Activated B cell treated with CpG ODN at 0.5 μM for 24 hours (primary cell): ENCODE measurements around the gene NF2. TPM values are rescaled to one million over a fixed set of nuclear protein-coding genes. Genes with fewer than 3 reads are reported as not detected.

ENCODE experiments used
- ATAC-seq: fragments of 200-7000 bp; cut with Tn5 transposase; one replicate; pipeline ENCODE4 v1.10.0; 2021; ENCODE audit warnings: low read depth, mild to moderate bottlenecking, moderate library complexity
- CTCF ChIA-PET: fragments of 350-600 bp; sonication (Branson Sonifier 250); formaldehyde crosslinking; loops from one replicate; lab custom pipeline; 2021; ENCODE audit warnings: antibody characterized with exemption; lab: Charles Lee
- POLR2A ChIA-PET: fragments of 350-600 bp; sonication (Branson Sonifier 250); formaldehyde crosslinking; loops from one replicate; lab custom pipeline; 2021; ENCODE audit warnings: antibody characterized with exemption; lab: Charles Lee
- DNase-seq: peaks from one replicate; pipeline ENCODE4 v3.0.0; 2022
- H3K27ac Mint-ChIP-seq: one replicate; pipeline ENCODE4 v1.8.0; 2020; ENCODE audit warnings: mixed read lengths
- H3K27me3 Mint-ChIP-seq: one replicate; pipeline ENCODE4 v1.8.0; 2021; ENCODE audit warnings: mixed read lengths
- H3K36me3 Mint-ChIP-seq: one replicate; pipeline ENCODE4 v1.8.0; 2021; ENCODE audit warnings: low read depth, mixed read lengths
- H3K4me1 Mint-ChIP-seq: one replicate; pipeline ENCODE4 v1.8.0; 2021; ENCODE audit warnings: mixed read lengths
- H3K4me3 Mint-ChIP-seq: one replicate; pipeline ENCODE4 v1.8.0; 2020; ENCODE audit warnings: mild to moderate bottlenecking, mixed read lengths
- H3K9me3 Mint-ChIP-seq: one replicate; pipeline ENCODE4 v1.8.0; 2020; ENCODE audit warnings: mixed read lengths
- intact Hi-C: fragments of 100-400 bp; cut with micrococcal nuclease; formaldehyde crosslinking; loops from one replicate; pipeline ENCODE4 v1.15.1; 2024
- total RNA-seq: library from RNA; stranded (reverse); gene quantifications from 2 replicates; pipeline ENCODE4 v1.2.3, GENCODE V29; 2022
- TF ChIP-seq, protein P1 (sequence below): fragments of 200-600 bp; IDR thresholded peaks from one replicate; pipeline ENCODE4 v1.8.0; 2022; ENCODE audit warnings: antibody characterized with exemption, mild to moderate bottlenecking

Gene NF2
- total RNA-seq, 1 donor from 2014 or later = 30.3 TPM

DNA sequence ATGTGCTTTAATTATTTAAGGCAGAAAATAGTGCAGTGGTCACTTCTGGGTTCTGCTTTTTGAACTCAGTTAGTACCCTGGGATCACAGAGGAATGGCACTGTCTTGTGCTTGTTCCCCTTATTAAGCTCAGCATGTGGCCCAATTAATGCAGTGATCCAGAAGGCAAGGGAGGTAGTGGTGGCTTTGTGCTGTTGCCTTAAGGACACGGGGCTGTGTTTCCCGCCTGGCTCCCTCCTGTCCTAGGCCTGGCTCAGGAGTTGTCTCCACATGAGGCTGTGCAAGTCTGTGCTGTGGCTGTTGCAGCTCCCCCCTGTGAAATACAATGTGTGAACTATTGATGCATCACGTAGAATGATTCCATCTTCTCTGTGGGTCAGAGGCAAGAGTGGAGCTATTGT is 67.2 kb downstream of the NF2 start:
- intact Hi-C loops = no loop called here
- Mint-ChIP-seq H3K4me1 (no peaks in the 10 kb centered on the region), H3K27me3 (no peaks in the 10 kb centered on the region), H3K9me3 (no peaks in the 10 kb centered on the region), H3K36me3 (peaks cover 80% of the 10 kb centered on the region), H3K4me3 (no peak overlapping the region), H3K27ac (no peak overlapping the region)
- TF ChIP-seq, protein P1, sequence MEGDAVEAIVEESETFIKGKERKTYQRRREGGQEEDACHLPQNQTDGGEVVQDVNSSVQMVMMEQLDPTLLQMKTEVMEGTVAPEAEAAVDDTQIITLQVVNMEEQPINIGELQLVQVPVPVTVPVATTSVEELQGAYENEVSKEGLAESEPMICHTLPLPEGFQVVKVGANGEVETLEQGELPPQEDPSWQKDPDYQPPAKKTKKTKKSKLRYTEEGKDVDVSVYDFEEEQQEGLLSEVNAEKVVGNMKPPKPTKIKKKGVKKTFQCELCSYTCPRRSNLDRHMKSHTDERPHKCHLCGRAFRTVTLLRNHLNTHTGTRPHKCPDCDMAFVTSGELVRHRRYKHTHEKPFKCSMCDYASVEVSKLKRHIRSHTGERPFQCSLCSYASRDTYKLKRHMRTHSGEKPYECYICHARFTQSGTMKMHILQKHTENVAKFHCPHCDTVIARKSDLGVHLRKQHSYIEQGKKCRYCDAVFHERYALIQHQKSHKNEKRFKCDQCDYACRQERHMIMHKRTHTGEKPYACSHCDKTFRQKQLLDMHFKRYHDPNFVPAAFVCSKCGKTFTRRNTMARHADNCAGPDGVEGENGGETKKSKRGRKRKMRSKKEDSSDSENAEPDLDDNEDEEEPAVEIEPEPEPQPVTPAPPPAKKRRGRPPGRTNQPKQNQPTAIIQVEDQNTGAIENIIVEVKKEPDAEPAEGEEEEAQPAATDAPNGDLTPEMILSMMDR = no peak
- no peak for DNase-seq
- POLR2A ChIA-PET = no interaction called here
- CTCF ChIA-PET = no interaction called here
- no peak for ATAC-seq

DNA sequence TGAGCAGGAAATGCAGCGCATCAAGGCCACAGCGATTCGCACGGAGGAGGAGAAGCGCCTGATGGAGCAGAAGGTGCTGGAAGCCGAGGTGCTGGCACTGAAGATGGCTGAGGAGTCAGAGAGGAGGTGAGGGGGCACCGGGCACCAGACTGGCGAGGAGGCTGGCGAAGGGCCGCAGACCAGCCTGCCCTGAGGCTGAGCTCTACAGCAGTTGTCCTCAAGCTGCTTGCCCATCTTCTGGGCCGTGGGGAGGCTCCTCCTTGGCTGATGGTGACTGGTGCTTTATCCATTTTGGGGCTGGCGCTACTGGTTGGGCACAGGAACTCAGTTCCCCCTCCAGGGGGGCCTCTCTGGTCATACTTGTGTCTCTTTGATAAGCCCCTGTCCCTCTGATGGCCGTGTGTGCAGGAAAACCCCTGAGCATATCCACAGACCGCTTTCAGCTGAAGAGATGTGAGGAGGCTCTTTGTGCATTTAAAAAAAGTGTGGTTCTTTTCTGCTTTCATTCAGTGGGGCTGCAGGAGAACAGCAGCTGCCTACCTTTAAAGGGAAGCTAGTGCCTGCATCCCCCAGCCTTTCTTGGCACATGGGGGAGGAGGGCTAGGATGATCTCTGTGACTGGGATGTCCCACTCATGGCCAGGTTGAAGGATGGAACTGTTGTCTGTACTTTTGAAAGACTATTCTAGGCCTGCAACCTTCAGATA is 70.1 kb downstream of the NF2 start:
- Mint-ChIP-seq H3K9me3 (no peaks in the 10 kb centered on the region), H3K4me1 (no peaks in the 10 kb centered on the region), H3K4me3 (no peak overlapping the region), H3K36me3 (peaks cover 90% of the 10 kb centered on the region), H3K27ac (no peak overlapping the region), H3K27me3 (no peaks in the 10 kb centered on the region)
- intact Hi-C loops = no loop called here
- TF ChIP-seq, protein P1 = no peak
- ChIA-PET CTCF (no interaction called here), POLR2A (no interaction called here)
- no peak for ATAC-seq
- no peak for DNase-seq

DNA sequence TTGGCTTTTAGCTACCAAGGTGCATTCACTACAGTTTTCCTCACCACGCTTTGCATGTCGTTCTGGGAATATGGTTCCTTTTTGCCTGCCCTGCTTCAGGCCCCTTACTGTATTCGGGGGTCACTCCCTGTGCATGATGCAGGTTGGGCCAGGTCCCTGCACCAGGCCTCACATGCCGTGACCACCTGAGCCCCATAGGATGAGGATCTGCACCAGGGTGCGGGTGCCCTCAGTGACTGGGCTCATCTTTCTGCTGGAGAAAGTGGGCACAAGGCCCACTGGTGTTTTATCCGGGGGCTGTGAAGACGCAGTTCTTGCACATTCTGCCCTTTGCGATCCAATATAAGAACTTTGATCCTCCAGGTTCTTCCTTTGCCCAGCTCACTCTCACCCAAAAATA is 70.7 kb downstream of the NF2 start:
- Mint-ChIP-seq H3K27me3 (no peaks in the 10 kb centered on the region), H3K27ac (no peak overlapping the region), H3K4me1 (no peaks in the 10 kb centered on the region), H3K36me3 (peaks cover 90% of the 10 kb centered on the region), H3K9me3 (no peaks in the 10 kb centered on the region), H3K4me3 (no peak overlapping the region)
- ChIA-PET CTCF (no interaction called here), POLR2A (no interaction called here)
- TF ChIP-seq, protein P1 = no peak
- no peak for DNase-seq
- intact Hi-C loops = no loop called here
- no peak for ATAC-seq

DNA sequence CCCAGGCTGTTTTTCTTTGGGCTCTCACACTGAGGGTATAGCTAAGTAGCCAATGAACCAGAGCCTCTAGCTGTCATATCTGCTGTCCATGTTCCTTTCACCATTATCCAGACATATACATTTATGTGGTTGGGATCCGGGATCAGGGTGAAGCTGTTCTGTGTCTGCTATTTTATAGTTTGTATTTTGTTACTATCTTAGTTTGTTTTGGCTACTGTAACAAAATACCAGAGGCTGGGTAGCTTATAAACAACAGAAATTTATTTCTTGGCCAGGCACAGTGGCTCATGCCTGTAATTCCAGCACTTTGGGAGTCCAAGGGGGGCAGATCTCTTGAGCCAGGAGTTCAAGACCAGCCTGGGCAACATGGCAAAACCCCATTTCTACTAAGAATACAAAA is 75.9 kb downstream of the NF2 start:
- no peak overlapping the region for H3K27ac Mint-ChIP-seq
- H3K9me3 Mint-ChIP-seq = no peaks in the 10 kb centered on the region
- H3K4me3 Mint-ChIP-seq = no peak overlapping the region
- TF ChIP-seq, protein P1 = no peak
- DNase-seq (no peak), ATAC-seq (no peak)
- POLR2A ChIA-PET = interaction anchor here (1.2 kb wide), 1 partner anchor 14 kb away, joined by 3 read pairs; no protein-coding TSS in a partner anchor
- H3K27me3 Mint-ChIP-seq = no peaks in the 10 kb centered on the region
- intact Hi-C loops = no loop called here
- CTCF ChIA-PET = no interaction called here
- peaks cover 96% of the 10 kb centered on the region for H3K36me3 Mint-ChIP-seq
- H3K4me1 Mint-ChIP-seq = no peaks in the 10 kb centered on the region

DNA sequence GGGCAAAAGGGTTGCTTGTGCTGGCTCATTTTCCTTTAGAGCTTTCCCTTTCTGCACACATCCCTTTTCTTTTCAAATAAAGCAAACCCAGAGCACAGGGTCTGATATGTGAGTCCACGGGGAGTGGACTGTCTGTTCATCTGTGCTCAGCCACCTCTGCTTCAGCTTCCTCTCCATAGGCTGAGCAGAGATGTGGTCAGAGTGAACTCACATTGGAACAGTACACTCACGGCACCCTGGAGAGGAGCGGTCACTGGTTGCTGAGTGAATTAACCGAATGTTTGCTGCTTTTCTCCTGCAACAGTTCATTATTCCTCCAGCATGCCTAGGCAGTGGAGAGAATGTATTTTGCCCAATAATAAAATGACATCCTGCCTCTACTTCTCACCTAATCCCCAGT is 80.1 kb downstream of the NF2 start:
- H3K4me1 Mint-ChIP-seq = no peaks in the 10 kb centered on the region
- TF ChIP-seq, protein P1 = no peak
- intact Hi-C loops = no loop called here
- H3K27me3 Mint-ChIP-seq = no peaks in the 10 kb centered on the region
- CTCF ChIA-PET = no interaction called here
- no peak for DNase-seq
- H3K36me3 Mint-ChIP-seq = peaks cover 87% of the 10 kb centered on the region
- POLR2A ChIA-PET = no interaction called here
- no peaks in the 10 kb centered on the region for H3K9me3 Mint-ChIP-seq
- ATAC-seq = no peak
- no peak overlapping the region for H3K4me3 Mint-ChIP-seq
- H3K27ac Mint-ChIP-seq = no peak overlapping the region
